ENCODE results near the gene CANT1. TPM values are rescaled to one million over a fixed set of nuclear protein-coding genes. Genes with fewer than 3 reads are reported as not detected.

CANT1 gene
- total RNA-seq (10 to 100 TPM; 28.3 to 30.0 TPM), total RNA-seq (24.9 to 68.0 (median 44.5) reads per million in 172 experiments)
- polyA plus RNA-seq (2013, experiment 1 of 2), result 24.2 TPM
- polyA plus RNA-seq (2013, experiment 2 of 2), result 26.2 TPM

GRCh38 chr17:79009397-79010303, at the start of gene CANT1:
TSS of gene CANT1 (minus strand) at chr17:79009764. CDS start at chr17:78997622, 12,142 bp downstream.
- Histone ChIP-seq H3K4me3 (ENCODE audit: low read length) (peak within 1 kb of the TSS; percentile 86), H3K36me3 (ENCODE audit: insufficient read depth, low read length) (peaks cover 9% of the 10 kb centered on the region), H3K27ac (ENCODE audit: low read depth in 1 of 2, low read length in 2 of 2) (peak within 1 kb of the TSS; percentile 64 to 66), H3K27me3 (ENCODE audit: control insufficient read depth in 1 of 2, insufficient read depth in 2 of 2, low read length in 2 of 2) (peaks cover 0 to 2% of the 10 kb centered on the region in 2 experiments), H3K9me3 (ENCODE audit: control insufficient read depth in 1 of 2, insufficient read depth in 1 of 2, low read length in 2 of 2) (no peaks in the 10 kb centered on the region), H3K4me1 (ENCODE audit: insufficient read depth, low read length) (peaks cover 52% of the 10 kb centered on the region)
- intact Hi-C loops (cut with DNase I, micrococcal nuclease), result no loop called here
- ATAC-seq (ENCODE audit: poor library complexity), result peak; percentile 92
- no peak for TF ChIP-seq CTCF (IDR thresholded peaks at IDR 0.05)
- ChIA-PET CTCF (no interaction called here), POLR2A (interaction anchor here (0.5 to 1.0 kb wide), 3 partner anchors 18 to 94 kb away, joined by 3 read pairs; partner anchors contain the start of gene ENGASE)
- Mint-ChIP-seq H3K27me3 (no peaks in the 10 kb centered on the region), H3K4me1 (ENCODE audit: low read depth) (peaks cover 48% of the 10 kb centered on the region), H3K27ac (peak within 1 kb of the TSS; percentile 91), H3K4me3 (peak within 1 kb of the TSS; percentile 94), H3K9me3 (no peaks in the 10 kb centered on the region), H3K36me3 (ENCODE audit: low read depth) (peaks cover 15% of the 10 kb centered on the region)
- DNase-seq, result peak; percentile 69 to 94 (median 82)

GRCh38 chr17:79057737-79058385, 48.3 kb upstream of the CANT1 start:
- H3K4me1 Mint-ChIP-seq (ENCODE audit: low read depth), result no peaks in the 10 kb centered on the region
- CTCF ChIA-PET, result no interaction called here
- no peak overlapping the region for H3K4me3 Mint-ChIP-seq
- H3K27ac Mint-ChIP-seq, result no peak overlapping the region
- no peaks in the 10 kb centered on the region for H3K36me3 ChIP-seq (ENCODE audit: insufficient read depth, low read length)
- no peak for ATAC-seq (ENCODE audit: poor library complexity)
- DNase-seq, result no peak
- peaks cover 0 to 3% of the 10 kb centered on the region in 2 experiments for H3K27me3 ChIP-seq (ENCODE audit: control insufficient read depth in 1 of 2, insufficient read depth in 2 of 2, low read length in 2 of 2)
- intact Hi-C loops (cut with DNase I, micrococcal nuclease), result no loop called here
- peaks cover 6% of the 10 kb centered on the region for H3K27me3 Mint-ChIP-seq
- TF ChIP-seq CTCF (IDR thresholded peaks at IDR 0.05), result no peak
- H3K9me3 ChIP-seq (ENCODE audit: control insufficient read depth in 1 of 2, insufficient read depth in 1 of 2, low read length in 2 of 2), result peaks cover 3 to 4% of the 10 kb centered on the region in 2 experiments
- no peak overlapping the region for H3K27ac ChIP-seq (ENCODE audit: low read depth in 1 of 2, low read length in 2 of 2)
- POLR2A ChIA-PET, result no interaction called here
- H3K4me1 ChIP-seq (ENCODE audit: insufficient read depth, low read length), result peaks cover 3% of the 10 kb centered on the region
- H3K4me3 ChIP-seq (ENCODE audit: low read length), result no peak overlapping the region
- H3K36me3 Mint-ChIP-seq (ENCODE audit: low read depth), result no peaks in the 10 kb centered on the region
- H3K9me3 Mint-ChIP-seq, result peaks cover 5% of the 10 kb centered on the region

GRCh38 chr17:79055197-79055596, 45.6 kb upstream of the CANT1 start:
- Mint-ChIP-seq H3K36me3 (ENCODE audit: low read depth) (no peaks in the 10 kb centered on the region), H3K27me3 (peaks cover 10% of the 10 kb centered on the region), H3K4me1 (ENCODE audit: low read depth) (no peaks in the 10 kb centered on the region), H3K27ac (no peak overlapping the region), H3K9me3 (peaks cover 5% of the 10 kb centered on the region), H3K4me3 (no peak overlapping the region)
- H3K4me3 ChIP-seq (ENCODE audit: low read length), result no peak overlapping the region
- no peak for DNase-seq
- CTCF ChIA-PET, result no interaction called here
- peaks cover 3 to 4% of the 10 kb centered on the region in 2 experiments for H3K9me3 ChIP-seq (ENCODE audit: control insufficient read depth in 1 of 2, insufficient read depth in 1 of 2, low read length in 2 of 2)
- intact Hi-C loops (cut with DNase I, micrococcal nuclease), result no loop called here
- peaks cover 0 to 3% of the 10 kb centered on the region in 2 experiments for H3K27me3 ChIP-seq (ENCODE audit: control insufficient read depth in 1 of 2, insufficient read depth in 2 of 2, low read length in 2 of 2)
- H3K27ac ChIP-seq (ENCODE audit: low read depth in 1 of 2, low read length in 2 of 2), result no peak overlapping the region
- ATAC-seq (ENCODE audit: poor library complexity), result no peak
- no peaks in the 10 kb centered on the region for H3K36me3 ChIP-seq (ENCODE audit: insufficient read depth, low read length)
- POLR2A ChIA-PET, result no interaction called here
- no peak for TF ChIP-seq CTCF (IDR thresholded peaks at IDR 0.05)
- H3K4me1 ChIP-seq (ENCODE audit: insufficient read depth, low read length), result peaks cover 3% of the 10 kb centered on the region
